Measurements from ENCODE around the gene EMP1.

Gene EMP1, protein sequence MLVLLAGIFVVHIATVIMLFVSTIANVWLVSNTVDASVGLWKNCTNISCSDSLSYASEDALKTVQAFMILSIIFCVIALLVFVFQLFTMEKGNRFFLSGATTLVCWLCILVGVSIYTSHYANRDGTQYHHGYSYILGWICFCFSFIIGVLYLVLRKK

DNA sequence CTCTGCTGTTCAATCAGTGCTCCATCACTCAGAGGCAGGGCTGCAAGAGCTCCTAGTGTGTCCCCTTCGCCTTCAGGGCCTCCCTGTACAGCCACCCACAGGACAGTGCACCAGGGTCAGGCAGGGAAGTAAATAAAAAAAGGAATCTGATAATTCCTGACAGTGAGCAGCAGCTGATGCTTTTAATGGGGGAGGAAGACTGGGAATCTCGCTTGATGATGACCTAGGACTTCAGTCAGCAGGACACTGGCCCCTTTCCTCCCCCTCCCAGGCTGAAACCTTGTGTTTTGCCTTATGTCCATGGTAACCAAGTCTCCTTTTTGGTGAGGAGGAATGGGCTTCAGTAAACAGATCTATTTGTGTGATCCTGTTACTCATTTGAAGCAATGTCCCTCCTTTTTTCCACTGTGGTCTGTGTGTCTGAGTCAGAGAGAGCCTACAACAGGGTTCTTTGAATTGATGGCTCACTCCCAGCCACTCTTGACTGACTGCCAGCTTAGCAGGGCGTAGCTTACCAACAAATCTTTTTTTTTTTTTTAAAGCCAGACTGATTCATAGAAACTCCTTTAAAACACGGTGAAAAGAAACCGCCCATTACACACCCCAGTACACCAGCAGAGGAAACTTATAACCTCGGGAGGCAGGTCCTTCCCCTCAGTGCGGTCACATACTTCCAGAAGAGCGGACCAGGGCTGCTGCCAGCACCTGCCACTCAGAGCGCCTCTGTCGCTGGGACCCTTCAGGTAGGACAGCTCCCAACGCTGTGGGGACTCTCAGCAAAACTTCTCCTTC lies at the start of gene EMP1:
EMP1 (plus strand) TSS at position 597 of the 792 bp plus-strand sequence. CDS start 14,785 bp downstream, outside the sequence.
- peak; percentile 48 for DNase-seq (ENCODE audit: low read depth)

DNA sequence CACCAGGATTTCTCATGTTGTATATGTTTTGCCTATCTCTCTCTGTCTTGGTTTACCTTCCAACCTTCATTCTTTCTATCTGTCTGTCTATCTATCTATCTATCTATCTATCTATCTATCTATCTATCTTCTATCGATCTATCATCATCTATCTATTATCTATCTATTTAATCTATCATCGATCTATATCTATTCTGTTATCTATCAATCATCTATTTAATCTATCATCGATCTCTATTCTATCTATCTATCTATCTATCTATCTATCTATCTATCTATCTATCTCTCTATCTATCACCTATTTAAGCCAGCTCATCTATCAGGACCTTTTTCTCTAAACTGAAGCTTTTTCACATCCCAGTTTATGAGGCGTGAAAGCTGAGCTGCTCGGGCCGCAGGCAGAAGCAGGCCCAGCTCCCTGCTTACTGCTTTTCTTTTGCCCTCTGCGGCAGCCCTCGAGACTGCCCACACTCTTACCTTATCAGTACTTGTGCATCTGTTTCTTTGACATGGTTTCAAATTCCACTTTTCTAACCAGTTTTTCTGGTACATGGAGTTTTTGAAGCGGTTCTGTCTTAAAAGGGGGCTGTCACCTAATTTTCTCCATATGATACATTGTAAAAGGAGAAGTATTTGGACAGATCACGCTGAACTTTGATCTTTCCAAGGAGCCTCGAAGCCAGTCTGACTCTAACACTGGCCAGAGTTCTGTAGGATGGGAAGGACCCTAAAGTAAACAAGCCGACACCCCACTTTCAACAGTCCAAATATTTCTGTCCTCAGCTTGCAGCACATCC lies 48.6 kb upstream of the EMP1 start:
- no peak for DNase-seq (ENCODE audit: low read depth)

DNA sequence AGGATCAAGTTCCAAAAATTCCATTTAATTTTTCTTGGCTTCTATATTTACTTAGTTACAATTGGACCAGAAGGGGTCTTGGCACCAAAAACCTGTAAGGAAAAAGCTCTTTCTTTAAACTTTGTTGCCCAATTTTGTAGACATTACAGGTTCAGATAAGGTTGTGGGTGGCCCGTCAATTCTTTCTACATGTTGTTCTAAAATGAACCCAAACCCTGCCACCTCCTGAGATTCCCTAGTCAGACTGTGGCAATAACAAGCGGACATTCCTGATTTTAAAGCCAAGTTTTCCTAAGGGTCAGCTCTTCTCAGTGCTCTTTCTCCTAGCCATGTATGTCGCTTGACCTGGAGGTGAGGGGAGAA lies 48.1 kb upstream of the EMP1 start:
- no peak for DNase-seq (ENCODE audit: low read depth)

DNA sequence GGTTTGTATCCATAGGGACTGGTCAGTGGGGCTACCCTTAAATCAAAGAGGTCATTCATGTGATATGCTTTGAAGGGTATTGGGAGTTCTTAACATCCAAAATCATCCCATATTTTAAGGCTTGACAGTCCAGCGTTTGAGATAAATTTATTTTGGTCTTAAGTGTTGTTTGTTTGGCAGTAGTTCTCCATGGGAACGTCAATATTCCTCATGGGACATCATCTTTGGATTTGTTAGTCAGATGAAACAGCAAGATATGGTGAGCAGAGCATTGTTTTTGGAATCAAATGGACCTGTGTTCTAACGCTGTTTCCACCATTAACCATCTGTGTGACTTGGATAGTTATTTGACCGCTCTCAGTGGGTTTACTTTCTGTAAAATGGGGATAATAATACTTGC lies 47.1 kb upstream of the EMP1 start:
- DNase-seq (ENCODE audit: low read depth), result no peak

DNA sequence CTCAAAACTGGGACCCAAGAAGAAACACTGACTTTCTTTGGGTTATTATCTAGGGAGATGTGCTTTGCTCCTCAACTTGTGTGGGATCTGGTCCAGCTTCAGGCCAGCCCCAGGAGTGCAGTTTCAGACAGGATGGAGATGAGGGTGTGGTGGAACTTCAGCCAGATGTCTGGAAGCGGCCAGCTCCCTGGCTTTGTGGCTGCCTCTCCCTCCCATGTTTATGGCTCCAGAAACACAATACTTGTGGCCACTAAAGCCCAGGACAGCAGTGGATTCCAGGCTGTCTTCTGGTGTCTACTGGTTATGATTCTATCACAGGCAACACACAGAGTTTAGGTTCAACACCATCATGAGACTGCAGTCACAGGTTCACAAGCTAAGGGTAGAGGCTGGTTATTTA lies 44.2 kb upstream of the EMP1 start:
- no peak for DNase-seq (ENCODE audit: low read depth)

DNA sequence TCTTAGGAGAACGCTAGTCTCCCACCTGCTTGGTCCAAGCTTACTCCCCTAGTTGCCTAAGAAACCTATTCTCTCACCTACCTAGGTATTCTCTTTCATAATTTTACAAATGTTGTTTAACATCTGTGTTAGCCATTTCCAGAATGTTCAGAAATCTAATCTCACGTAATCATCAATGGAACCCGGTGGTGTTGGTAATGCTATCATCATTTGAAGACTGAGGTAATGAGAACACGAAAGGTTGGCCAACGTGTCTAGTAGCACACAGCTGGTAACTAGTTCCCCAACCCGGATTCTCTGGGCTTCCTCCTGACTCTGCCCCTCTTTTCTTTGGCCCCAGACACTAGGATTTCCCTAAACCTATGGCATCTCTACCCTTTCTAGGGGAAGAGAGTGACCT lies 43.8 kb upstream of the EMP1 start:
- no peak for DNase-seq (ENCODE audit: low read depth)

DNA sequence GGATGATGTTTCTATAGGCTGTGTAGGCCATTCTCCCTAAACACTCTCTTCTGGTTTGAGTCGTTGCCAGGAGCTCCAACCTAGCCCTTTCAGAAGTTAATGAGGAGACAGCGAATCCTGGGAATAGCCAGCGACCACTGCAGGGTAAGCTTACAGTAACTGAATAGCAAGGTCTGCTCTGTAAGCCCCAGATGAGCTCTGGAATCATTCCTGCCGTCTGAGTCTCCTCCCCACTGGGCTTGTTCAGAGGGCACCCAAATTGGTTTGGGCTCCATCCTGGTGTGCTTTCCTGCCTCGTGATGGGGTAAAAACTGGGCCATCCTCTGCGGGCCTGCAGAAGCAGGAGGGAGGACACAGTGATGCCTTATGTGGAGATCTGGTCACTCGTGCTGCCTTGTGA lies 43.3 kb upstream of the EMP1 start:
- no peak for DNase-seq (ENCODE audit: low read depth)

DNA sequence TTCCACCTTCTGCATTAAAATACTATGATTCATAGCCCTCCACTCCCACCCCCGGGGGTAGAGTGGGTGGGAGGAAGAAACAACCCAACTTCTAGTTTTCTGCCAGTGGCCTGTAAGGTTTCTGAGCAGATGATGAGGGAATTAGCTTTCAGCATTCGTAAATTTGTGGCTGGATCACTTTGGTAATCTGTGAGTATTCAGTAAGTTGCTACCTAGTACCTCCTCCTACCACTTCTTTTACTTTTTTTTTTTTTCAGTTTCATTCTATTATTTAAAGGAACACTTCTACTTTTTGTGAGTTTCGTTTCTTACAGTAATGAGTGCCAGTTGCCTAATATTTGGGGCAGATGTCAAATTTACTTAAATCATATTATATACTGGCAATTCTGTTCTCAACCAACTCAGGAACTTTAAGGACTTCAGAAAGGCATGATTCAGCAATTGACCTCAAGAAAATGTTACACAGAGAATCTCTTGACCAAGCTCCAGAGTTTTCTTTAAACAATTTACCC lies 42.4 kb upstream of the EMP1 start:
- no peak for DNase-seq (ENCODE audit: low read depth)

DNA sequence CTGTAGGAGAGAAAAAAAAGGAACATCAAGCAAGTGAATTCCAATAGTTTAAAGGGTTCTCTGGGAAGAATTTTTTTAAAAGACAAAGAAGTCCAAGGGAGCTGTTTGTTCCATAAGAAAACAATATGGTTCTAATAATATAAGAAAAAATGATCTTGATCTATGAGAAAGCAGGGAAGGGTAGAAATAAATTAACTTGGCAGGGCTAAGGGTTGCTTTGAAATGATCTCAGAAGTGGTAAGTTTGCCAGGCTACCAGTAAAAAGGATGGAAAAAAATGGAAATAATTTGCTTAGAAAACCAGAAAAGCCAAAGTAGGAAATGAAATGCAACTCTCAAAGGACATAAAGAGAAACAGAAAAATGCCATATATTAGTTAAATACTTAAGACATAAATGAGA lies 41.7 kb upstream of the EMP1 start:
- no peak for DNase-seq (ENCODE audit: low read depth)

DNA sequence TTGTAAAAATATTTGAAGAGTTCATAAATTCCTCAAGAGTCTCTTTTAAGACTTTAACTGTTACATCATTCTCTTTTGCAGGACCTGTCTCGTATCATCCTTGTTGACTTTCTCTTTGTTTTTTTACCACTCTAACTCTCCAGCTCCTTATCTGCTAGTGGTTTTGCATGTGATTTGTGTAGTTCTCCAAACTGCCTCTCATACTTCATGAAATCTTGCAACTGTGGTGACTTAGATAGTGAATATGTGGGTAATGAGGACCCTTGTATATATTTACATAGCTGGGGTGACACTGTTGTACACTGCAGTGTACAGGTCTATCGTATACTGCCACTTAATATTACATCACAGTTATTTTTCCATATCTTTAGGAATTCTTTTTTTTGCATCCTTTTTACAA lies 40.2 kb upstream of the EMP1 start:
- no peak for DNase-seq (ENCODE audit: low read depth)

DNA sequence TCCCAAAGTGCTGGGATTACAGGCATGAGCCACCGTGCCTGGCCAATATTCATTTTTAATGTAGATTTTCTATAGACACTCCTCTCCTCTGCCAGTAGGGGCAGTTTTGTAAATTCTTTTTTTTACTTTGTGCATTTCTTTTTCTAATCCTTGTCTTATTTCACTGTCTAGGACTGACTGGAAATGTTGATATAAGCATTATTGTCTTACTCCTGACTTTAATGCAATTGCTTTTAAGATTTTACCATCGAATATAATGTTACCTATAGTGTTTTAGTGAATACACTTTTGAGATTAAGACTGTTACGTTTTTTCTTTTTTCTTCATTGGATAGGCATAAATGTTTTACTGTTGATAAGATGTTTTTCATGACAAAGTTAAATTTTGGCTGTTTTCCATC lies 35.4 kb upstream of the EMP1 start:
- no peak for DNase-seq (ENCODE audit: low read depth)

DNA sequence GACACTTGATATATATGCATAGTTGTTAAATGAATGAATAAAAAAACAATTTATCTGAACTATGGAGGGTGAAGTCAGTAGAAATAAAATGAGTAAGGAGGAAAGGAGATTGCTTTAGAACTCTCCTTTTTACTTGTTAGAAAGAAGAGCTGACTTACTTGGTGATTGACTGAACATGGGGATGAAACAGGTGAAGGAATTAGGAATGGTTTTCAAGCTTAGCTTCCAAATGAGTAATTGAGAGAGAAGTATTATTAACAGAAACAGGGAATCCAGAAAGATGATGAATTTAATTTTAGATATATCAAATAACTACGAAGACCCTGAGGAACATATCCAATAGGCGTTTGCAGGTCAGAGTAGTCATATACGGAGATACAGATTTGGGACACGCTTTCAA lies 33.6 kb upstream of the EMP1 start:
- no peak for DNase-seq (ENCODE audit: low read depth)

DNA sequence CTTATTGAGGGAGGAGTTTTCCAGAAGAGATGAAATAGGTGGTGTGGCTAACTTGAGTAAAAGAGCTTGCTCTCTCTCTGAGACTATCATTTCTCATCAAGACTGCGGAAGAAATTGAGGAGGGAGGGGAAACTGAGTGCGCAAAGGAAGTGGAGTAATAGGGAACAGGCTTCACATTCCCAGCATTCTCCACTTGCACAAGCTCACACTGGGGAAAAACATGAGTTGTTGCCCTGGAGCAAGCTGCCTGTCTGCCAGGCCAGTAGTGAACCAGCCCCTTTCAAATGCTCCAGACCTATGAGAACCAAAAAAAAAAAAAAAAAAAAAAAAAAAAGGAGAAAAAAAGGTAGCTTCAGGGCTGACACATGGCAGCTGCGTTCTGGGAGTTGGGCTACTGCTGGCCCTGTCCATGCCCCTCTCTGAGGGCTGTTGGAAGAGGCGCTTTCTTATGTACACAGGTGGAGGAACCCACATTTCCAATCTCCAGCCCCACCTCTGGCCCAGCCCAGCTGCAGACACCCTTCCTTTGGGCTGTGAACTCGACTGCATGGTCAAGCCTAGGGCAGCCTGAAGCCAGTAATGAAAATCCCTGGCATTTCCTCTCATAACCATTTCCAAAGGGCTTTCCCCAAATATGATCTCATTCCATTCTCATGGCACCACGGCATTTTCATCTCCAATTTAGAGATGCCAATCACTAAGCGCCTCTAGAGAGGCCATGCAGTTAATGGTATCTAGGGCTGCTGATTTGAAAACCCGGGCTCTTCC lies 32.5 kb upstream of the EMP1 start:
- DNase-seq (ENCODE audit: low read depth), result no peak

DNA sequence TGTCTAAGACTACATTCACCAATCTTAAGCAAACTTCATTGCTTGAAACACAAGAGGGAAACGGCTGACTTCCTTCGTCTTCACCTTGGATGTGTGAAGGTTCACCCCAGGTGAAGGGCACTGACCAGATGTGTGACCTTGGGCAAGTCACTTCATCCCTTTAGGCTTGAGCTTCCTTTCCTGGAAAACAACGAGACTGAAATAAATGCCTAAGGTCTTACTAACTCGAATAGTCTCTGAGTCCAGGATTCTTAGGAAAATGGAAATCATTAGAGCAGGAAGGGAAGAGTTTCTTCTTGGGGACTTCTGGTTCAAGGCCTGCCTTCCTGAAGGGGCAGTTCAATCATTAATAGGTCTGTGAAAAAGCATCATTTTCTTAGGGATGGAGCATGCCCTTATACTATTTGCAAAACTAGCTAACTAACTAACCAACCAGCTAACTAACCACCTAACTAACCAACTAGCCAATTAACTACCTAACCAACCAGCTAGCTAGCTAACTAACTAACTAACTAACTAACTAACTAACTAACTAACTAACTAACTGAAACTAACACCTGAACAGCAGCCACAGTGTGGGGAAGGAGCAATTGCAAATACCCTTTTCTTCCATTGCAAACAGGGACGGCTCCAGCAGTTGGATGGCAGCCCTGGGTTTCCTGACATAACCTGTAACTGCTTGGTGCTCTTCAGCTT lies 31.5 kb upstream of the EMP1 start:
- no peak for DNase-seq (ENCODE audit: low read depth)

DNA sequence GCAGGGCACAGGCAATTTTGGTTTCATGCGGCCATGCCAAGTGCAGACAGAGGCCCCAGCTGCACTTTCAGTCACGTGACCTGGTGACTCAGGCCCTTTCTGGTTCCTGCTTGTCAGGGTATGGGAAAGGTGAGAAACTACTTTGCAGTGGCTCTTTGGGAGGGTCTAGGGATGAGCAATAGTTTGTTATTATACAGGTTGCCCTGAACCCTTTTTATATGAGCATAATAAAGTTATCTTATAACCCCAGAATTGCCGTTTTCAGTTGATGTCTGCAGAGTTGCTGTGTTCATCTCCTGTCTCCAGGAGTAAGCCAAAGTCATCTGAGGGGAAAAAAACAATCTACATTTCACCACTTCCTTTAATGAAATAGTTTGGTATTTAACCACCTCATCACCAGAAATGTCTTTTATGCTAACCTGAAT lies 30.9 kb upstream of the EMP1 start:
- peak; percentile 36 for DNase-seq (ENCODE audit: low read depth)

DNA sequence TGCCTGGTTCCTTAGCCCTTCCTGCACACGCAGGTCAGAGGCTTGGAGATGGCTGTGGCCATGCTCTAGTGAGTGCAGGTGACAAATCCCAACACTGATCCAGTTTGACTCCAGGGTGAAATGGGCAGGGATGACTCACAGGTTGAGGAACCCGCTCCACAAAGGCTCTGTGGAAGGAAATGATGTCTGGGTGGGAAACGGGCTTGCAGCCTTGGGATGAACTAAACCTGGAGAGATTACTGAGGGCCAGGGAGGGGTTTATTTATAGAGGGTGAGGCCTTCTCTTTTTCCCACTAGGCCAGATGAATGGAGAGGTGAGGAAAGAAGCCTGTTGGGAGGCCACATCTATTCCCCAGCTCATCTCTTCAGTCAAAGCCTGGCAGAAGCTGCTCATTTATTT lies 29.3 kb upstream of the EMP1 start:
- no peak for DNase-seq (ENCODE audit: low read depth)

DNA sequence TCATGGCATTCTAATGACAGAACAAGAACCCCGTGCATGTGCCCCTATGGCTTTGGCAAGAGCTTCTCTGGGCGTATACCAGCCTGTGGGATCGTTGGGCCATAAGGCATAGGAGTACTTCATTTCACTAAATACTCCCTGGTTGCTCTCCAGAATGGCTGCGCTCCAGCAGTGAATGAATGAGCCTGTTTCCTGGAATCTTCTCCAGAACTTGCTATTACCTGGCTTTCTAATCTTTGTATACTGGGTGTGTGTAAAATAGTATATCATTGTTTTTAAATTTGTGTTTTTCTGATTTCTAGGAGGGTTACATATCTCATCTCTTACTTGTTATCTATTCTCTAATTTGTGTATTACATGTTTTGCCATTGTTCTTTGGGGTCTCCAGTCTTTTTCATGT lies 28.6 kb upstream of the EMP1 start:
- no peak for DNase-seq (ENCODE audit: low read depth)

DNA sequence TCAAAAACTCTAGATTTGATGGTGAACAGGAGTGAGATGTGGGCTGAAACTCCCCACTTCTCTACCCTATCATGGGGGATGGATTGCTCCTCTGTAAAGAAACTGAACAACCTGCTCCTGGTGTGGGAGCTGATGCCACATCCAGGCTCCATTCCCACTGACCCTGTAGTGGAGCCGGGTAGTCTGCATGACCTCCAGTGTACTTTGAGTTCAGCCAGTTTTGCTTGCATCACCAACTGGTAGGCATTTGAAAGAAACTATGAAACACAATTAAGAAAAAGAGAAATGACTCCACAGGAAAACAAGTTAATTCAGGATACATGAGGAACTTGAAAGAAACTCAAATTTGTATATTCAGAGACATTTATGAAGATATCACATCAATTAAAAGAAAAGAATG lies 27.3 kb upstream of the EMP1 start:
- DNase-seq (ENCODE audit: low read depth), result no peak

DNA sequence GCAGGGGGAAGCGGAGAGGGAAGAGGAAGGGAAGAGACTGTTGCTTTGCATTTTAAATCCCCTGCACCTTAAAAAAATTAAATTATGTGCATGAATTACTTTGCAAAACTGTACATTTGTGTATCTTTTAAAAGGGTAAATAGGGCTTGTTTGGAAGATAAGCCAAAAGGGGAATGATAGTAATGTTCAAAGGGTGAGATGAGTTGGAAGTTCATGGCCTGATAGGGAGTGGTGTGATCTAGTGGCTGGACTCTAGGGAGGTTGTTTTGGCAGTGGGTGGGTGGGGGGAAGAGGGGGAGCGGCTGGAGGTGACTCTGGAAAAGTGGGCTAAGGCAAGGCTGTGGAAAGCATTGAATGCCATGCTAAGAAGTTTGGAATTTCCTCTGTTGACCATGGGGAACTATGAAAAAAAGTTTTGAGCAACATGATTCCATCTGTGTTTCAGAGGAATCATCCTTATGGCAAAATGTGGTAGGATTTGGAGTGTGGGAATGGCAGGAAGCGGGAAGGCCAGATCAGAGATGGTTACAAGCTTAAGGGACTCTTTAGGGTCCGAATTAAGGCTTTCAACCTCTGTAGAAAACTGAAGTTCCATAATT lies 25.5 kb upstream of the EMP1 start:
- no peak for DNase-seq (ENCODE audit: low read depth)

DNA sequence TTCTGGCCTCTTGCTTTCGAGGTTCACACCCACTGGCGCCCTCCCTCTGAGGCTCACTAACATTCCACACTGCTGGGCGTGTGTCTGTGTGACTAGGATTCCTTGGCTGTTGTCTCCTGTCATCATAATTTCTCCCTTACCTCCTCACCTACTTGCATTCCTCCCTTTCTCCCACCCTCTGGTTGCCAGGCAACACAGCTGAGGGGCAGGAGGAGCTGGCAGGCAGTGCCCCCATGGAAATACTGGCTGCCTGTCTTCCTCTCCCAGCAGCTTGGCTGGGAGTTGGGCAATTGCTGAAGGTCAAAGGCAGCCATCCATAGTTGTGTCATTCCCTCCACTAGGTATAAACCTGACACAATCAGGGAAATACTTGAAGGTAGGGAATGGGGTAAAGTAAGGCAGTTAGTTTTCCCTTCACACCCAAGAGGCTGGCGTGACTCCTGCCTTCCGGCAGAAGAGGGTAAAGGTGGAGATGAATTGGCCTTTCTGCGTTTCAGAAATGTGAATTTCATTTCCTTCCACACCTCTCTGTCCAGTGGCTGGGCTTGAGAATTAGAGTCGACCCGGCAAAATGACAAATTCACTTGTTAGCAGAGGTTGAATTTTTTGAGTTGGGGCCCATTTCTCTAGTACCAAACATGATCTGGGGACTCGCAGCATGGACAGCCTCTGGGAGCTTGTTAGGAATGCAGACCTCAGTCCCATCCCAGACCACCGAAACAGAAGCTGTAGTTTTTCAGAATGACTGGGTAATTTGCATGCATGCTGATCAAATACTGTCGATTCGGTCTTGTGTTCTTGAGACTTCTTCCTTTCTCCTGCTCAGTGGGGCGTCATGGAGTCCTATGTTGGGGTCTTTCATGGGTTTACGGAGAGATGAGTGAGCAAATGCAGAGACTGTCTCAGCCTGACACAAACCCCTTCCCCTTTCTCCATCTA lies 24.3 kb upstream of the EMP1 start:
- DNase-seq (ENCODE audit: low read depth), result no peak

All from stimulated activated CD8-positive, alpha-beta memory T cell treated with anti-CD3 and anti-CD28 coated beads, Interleukin-15, amount 100 ng/mL, for 1 hour (primary cell).